Breast epithelium (tissue), 4 donors: Measurements from ENCODE around the gene AHCYL2. TPM values are rescaled to one million over a fixed set of nuclear protein-coding genes. Genes with fewer than 3 reads are reported as not detected.

Experiments used
- DNase-seq, 2 donors: peaks; one replicate each; pipeline ENCODE4 v3.0.0-alpha.2; 2019; ENCODE audit warnings: low spot score in 2 of 2
- H3K27ac ChIP-seq, 2 donors: fragments of 200-600 bp; sonication (generic) in 1 of 2; one replicate each; pipeline ENCODE4 v1.5.1; 2016 to 2019; ENCODE audit warnings: mild to moderate bottlenecking in 1 of 2
- H3K27me3 ChIP-seq, 2 donors: fragments of 200-600 bp; sonication (generic) in 1 of 2; one replicate each; pipeline versions ENCODE4 v1.5.1 to v1.6.0; 2017 to 2019; ENCODE audit warnings: control low read depth in 1 of 2, mild to moderate bottlenecking in 1 of 2
- H3K36me3 ChIP-seq: fragments of 200-600 bp; one replicate; pipeline ENCODE4 v1.5.1; 2019
- H3K4me1 ChIP-seq, 2 donors: fragments of 200-600 bp; sonication (generic); one replicate each; pipeline ENCODE4 v1.5.1; 2016 to 2019; ENCODE audit warnings: control low read depth in 1 of 2
- H3K4me3 ChIP-seq, 3 donors: fragments of 200-600 bp; sonication (generic); 1 replicate in 2 of 3; 2 replicates in 1 of 3; pipeline ENCODE4 v1.5.1; 2016 to 2019; ENCODE audit warnings: mild to moderate bottlenecking in 3 of 3, moderate library complexity in 2 of 3
- H3K9me3 ChIP-seq, 2 donors: fragments of 200-600 bp; sonication (generic) in 1 of 2; one replicate each; pipeline ENCODE4 v1.5.1; 2016 to 2019; ENCODE audit warnings: control low read depth in 1 of 2
- POLR2A ChIP-seq: fragments of 450-650 bp; IDR thresholded peaks from one replicate; pipeline ENCODE4 v1.6.1; 2016; ENCODE audit warnings: antibody characterized with exemption, mild to moderate bottlenecking, moderate library complexity
- POLR2AphosphoS5 ChIP-seq, 3 donors: sonication (generic); formaldehyde crosslinking; IDR thresholded peaks; one replicate each; pipeline ENCODE4 v1.6.1; 2017; ENCODE audit warnings: antibody characterized with exemption in 3 of 3
- intact Hi-C: fragments of 100-400 bp; cut with DNase I; formaldehyde crosslinking; loops from one replicate; pipeline ENCODE4 v1.15.1; 2023; ENCODE audit warnings: low total_unique reads
- total RNA-seq, 3 donors: library from RNA; depleted of rRNA; stranded (reverse); fragments of >200 nt; gene quantifications; one replicate each; pipeline ENCODE4 v1.1.0, GENCODE V29; 2016
- TF ChIP-seq, protein P1 (sequence below), 3 donors: fragments of 450-650 bp; IDR thresholded peaks; one replicate each; pipeline ENCODE4 v1.5.1; 2016 to 2017; ENCODE audit warnings: antibody characterized with exemption in 3 of 3, mild to moderate bottlenecking in 3 of 3, moderate library complexity in 3 of 3

Gene AHCYL2
- total RNA-seq, 3 donors from 2014 or later: 19.0 to 24.7 (median 21.8) TPM

GRCh38 chr7:129308047-129308446, 83.2 kb downstream of the AHCYL2 start:
- Histone ChIP-seq H3K9me3 (no peaks in the 10 kb centered on the region), H3K4me3 (no peak overlapping the region), H3K27me3 (no peaks in the 10 kb centered on the region), H3K4me1 (no peaks in the 10 kb centered on the region), H3K36me3 (no peaks in the 10 kb centered on the region), H3K27ac (peak overlapping the region; percentile 66 to 80)
- peak in 1 of 2 donors; percentile 50 for DNase-seq
- TF ChIP-seq POLR2AphosphoS5 (IDR thresholded peaks at IDR 0.05): no peak
- TF ChIP-seq, protein P1, sequence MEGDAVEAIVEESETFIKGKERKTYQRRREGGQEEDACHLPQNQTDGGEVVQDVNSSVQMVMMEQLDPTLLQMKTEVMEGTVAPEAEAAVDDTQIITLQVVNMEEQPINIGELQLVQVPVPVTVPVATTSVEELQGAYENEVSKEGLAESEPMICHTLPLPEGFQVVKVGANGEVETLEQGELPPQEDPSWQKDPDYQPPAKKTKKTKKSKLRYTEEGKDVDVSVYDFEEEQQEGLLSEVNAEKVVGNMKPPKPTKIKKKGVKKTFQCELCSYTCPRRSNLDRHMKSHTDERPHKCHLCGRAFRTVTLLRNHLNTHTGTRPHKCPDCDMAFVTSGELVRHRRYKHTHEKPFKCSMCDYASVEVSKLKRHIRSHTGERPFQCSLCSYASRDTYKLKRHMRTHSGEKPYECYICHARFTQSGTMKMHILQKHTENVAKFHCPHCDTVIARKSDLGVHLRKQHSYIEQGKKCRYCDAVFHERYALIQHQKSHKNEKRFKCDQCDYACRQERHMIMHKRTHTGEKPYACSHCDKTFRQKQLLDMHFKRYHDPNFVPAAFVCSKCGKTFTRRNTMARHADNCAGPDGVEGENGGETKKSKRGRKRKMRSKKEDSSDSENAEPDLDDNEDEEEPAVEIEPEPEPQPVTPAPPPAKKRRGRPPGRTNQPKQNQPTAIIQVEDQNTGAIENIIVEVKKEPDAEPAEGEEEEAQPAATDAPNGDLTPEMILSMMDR (IDR thresholded peaks at IDR 0.05): no peak
- no peak for TF ChIP-seq POLR2A
- intact Hi-C loops: no loop called here

- no peak for DNase-seq
- Histone ChIP-seq H3K4me1 (no peaks in the 10 kb centered on the region), H3K4me3 (no peak overlapping the region), H3K9me3 (no peaks in the 10 kb centered on the region), H3K27me3 (no peaks in the 10 kb centered on the region), H3K36me3 (no peaks in the 10 kb centered on the region), H3K27ac (no peak overlapping the region)
- intact Hi-C loops: no loop called here
- TF ChIP-seq, protein P1 (IDR thresholded peaks at IDR 0.05): no peak
- no peak for TF ChIP-seq POLR2A
- no peak for TF ChIP-seq POLR2AphosphoS5 (IDR thresholded peaks at IDR 0.05)
Observed at GRCh38 chr7:129311429-129311828, 86.6 kb downstream of the AHCYL2 start.

DNA sequence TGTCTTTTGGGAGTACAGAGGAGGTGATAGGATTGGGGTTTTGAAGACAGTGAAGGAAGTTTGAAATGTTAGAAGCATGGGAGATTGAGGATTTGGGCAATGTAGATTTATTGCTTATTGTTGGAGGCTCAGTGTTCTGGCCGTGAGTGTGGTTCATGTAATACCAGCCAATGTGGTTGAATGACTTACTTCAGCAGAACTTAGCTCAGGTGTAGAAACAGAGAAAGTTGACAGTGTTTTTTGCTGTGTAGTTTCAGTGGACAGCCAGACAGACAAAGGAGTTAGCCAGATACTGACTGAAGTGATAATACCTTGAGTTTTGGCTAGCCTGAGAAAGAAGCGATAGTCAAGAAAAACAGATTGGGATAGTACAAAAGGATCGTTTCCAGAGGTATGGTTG, 88.5 kb downstream of the AHCYL2 start:
- Histone ChIP-seq H3K36me3 (no peaks in the 10 kb centered on the region), H3K9me3 (no peaks in the 10 kb centered on the region), H3K27me3 (no peaks in the 10 kb centered on the region), H3K27ac (no peak overlapping the region), H3K4me1 (no peaks in the 10 kb centered on the region), H3K4me3 (no peak overlapping the region)
- TF ChIP-seq POLR2AphosphoS5 (IDR thresholded peaks at IDR 0.05): no peak
- TF ChIP-seq, protein P1 (IDR thresholded peaks at IDR 0.05): no peak
- no peak for TF ChIP-seq POLR2A
- no peak for DNase-seq
- intact Hi-C loops: no loop called here

DNA sequence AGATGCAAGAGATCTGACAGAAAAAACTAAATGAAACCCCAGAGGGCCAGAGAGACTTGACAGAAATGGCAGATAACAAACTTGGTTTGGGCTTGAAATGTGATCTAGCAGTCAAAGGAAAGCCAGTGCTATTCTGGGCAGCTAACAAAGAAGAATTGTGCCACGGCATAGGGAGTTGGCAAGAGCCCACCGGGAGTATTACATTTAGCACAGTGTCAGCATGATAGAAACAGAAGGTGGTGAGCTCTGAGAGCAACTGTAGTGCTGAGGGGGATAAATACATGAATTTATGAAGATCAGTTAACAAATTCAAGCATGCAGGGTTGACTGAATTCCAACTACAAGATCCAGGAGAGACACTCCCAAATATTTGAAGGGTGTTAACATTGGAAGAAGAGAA, 91.1 kb downstream of the AHCYL2 start:
- peak in 1 of 2 donors; percentile 30 for DNase-seq
- Histone ChIP-seq H3K27me3 (no peaks in the 10 kb centered on the region), H3K4me3 (no peak overlapping the region), H3K36me3 (no peaks in the 10 kb centered on the region), H3K27ac (peak overlapping the region; percentile 60 to 69), H3K4me1 (no peaks in the 10 kb centered on the region), H3K9me3 (no peaks in the 10 kb centered on the region)
- intact Hi-C loops: no loop called here
- TF ChIP-seq, protein P1 (IDR thresholded peaks at IDR 0.05): no peak
- TF ChIP-seq POLR2AphosphoS5 (IDR thresholded peaks at IDR 0.05): no peak
- TF ChIP-seq POLR2A: no peak

GRCh38 chr7:129317450-129317849, 92.6 kb downstream of the AHCYL2 start:
- intact Hi-C loops: no loop called here
- TF ChIP-seq, protein P1 (IDR thresholded peaks at IDR 0.05): no peak
- TF ChIP-seq POLR2AphosphoS5 (IDR thresholded peaks at IDR 0.05) (no peak), POLR2A (no peak)
- Histone ChIP-seq H3K4me1 (no peaks in the 10 kb centered on the region), H3K36me3 (no peaks in the 10 kb centered on the region), H3K27me3 (no peaks in the 10 kb centered on the region), H3K27ac (no peak overlapping the region), H3K9me3 (no peaks in the 10 kb centered on the region), H3K4me3 (no peak overlapping the region)
- DNase-seq: no peak
